M059J (cell line): ENCODE measurements around the gene RRBP1. TPM values are rescaled to one million over a fixed set of nuclear protein-coding genes. Genes with fewer than 3 reads are reported as not detected.

Source experiments
- DNase-seq: peaks from one replicate; pipeline ENCODE4 v3.0.0-alpha.2; 2012; ENCODE audit warnings: low read depth
- total RNA-seq: library from RNA; depleted of rRNA; stranded (reverse); fragments of >200 nt; shearing (Covaris generic); gene quantifications from 2 replicates; pipeline ENCODE4 v1.2.3, GENCODE V29; 2014

Gene RRBP1
- total RNA-seq, 1 experiment from 2014 or later = 253 TPM

DNA sequence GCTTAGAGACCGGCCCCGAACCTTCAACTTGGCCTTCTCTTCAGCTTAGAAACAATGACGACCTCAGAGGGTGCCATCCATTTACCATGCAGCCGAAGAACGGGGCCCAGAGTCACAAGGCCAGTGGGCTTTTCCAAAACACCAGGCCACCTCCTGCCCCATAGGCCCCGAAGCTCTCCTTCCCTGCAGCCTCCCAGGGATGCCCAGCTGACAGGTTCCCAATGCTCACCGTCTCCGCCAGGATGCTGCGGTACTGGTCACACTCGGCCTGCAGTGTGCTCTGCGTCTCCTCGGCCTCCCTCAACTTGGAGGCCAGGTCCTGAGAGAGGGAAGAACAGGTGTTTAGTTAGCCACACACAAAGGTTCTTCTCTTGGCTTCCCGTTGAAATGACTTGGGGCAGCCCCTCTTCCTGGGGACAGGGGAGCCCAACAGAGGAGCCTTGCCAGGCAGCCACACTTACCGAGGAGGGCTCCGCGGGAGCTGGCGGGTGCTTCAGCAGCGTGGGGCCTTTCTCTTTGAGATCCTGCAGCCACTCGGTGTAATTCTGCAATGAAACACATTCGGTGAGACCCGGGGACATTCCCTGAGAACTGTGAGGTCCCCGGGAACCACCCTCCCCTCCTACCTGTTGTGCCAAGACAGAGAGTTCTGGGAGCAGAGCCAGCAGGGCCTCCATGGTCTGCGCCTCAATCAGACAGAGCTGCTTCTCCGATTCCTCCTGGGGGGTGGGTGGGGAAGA is 60.6 kb downstream of the RRBP1 start:
- no peak for DNase-seq

DNA sequence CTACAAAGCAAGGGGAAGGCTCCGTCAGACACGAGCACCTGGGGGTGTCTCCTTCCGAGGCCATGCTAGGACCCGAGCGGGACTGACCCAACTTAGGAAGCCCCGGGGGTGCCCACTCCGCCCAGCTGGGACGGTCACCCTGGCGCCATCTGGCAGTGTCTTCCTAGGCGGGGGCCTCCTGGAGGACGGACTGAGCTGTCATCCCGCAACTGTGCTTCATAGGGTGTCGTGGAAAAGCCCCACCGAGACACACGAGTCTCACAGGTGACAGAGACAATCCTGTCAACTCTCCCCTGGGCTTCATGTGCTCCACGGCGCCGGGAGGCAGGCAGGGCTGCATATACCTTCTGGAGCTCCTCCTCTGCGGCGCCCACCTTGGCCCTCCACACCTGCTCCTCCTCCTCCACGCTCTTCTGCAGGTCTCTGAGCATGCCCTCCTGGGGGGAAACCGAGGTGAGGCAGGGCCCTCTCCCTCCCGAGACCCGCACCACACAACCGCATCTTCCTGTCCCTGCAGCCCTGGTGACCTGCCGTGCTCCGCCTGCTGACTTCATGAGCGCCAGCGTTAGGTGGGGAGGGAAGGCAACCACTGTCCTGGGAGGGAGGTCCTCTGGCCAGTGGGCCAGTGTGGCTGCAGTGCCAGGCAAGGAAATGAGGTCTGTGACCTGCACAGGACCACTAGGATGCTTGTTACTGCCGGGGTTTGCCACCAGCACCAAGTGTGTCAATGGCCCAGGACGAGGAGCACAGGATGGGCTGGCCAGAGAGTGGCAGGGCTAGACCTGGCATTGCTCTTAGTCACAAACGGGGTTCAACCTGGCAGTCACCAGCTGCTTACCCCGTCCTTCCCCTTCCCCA is 61.4 kb downstream of the RRBP1 start:
- no peak for DNase-seq

DNA sequence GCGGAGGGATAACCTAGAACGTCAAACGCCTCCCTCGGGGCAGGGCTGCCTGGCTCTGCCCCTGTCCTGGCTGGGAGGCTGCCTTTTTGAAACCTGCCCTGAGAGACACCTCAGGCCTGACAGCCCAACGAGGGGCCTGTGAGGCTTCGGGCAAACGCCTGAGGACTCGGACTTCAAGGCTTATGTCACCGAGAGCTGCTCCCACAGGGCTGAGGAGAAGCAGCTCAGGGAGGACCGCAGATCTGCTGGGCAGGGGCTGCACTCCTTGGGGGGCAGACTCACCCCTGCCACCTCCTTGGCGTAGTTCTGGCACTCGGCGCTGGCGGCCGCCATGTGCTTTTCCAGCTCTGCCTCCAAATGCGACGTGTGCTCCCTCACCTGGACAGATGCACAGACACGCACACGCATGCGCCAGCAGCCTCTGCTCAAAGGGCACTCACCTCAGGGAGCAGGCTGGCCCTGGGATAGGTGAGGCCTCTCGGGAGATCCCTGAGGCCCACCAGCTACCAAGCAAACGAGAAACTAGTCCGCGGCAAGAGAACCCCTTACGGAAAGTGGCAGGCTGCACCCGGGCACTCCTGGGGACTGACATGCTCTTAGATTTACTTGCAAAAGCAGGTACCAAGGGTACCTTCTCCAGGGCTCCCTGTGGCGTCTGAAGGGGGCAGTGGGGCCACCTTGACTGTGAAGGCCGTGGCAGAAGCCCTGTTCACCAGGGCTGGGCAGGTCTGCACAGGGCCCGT is 62.5 kb downstream of the RRBP1 start:
- DNase-seq = no peak

DNA sequence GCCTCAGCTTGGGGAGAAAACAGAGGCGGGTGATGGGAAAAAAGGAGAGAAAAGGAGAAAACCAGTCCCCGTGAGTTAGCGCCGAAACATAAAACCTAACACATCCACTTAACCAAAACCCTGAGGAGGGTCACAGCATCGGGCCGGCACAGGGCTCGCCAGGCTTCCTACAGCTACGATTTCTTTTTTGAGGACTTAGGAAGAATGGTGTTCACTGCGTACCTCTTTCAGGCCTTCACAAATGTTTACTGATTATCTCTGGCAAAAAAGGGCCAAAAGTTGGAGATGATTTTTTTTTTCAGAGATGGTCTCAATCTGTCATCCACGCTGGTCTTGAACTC is 63.4 kb downstream of the RRBP1 start:
- DNase-seq = no peak

DNA sequence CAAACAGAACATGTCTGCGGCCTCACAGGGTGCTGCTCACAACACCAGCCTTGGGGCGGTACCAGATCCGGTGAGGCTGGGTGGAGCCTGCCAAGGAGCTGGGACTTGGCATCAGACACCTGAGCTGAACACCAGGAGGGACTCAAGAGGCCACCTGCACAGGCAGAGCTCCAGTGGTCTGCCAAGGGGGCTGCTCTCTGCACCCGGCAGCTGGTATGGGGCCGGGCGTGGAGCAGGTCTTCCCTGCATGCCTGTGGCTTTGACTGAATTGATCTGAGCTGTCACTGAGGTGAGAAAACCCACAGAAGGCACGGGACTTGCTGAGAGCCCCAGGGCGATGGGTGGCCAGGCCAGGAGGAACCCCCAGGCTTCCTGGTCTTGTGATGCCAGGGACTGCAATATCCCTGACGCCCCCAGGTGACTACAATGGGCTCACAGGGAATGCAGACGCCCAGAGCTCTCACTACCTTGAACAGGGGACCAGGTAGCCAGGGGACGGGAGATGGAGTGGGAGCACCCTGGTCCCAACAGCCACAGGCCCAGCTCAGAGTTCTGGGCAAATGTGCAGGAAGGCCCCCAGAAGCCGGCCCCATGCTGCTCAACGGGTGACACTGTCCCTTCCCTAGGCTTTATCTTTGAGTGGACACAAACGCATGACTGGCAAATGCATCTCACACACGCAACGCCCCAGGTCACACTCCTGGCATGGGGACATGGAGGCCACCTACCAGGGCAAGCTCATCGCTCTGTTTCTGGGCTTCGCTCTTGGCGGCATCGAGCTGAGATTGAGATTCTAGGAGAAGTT is 64.0 kb downstream of the RRBP1 start:
- DNase-seq = peak; percentile 32

DNA sequence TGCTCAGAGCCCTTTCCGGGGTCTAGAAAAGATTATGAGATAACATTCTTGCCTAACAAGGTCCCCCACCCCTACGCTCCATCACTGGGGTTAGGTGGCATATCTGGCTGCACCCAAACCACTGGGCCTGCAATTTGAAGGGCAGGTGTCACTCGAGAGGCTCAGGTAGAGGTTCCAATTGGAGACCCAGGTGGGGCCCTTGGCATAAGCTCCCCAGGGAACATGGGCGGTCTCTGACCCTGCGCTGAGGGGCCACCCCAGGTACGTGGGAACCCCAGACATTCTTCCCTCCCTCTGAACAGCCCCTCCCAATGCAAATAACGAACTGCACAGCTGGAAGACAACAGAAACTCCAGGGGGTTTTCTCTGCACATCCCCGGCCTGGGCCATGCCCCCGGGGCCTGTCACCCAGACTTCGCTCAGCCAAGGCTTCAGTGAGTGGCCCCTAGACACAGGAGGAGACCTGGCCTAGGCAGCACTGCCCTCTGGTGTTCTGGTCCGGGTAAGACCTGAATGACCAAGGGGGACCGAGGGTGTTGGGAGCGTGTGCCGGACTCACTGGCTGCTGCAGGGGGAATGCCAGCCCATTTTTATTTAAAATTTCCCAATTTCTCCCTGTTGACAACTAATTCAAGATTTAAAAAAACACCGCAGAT is 64.7 kb downstream of the RRBP1 start:
- DNase-seq = peak; percentile 43

DNA sequence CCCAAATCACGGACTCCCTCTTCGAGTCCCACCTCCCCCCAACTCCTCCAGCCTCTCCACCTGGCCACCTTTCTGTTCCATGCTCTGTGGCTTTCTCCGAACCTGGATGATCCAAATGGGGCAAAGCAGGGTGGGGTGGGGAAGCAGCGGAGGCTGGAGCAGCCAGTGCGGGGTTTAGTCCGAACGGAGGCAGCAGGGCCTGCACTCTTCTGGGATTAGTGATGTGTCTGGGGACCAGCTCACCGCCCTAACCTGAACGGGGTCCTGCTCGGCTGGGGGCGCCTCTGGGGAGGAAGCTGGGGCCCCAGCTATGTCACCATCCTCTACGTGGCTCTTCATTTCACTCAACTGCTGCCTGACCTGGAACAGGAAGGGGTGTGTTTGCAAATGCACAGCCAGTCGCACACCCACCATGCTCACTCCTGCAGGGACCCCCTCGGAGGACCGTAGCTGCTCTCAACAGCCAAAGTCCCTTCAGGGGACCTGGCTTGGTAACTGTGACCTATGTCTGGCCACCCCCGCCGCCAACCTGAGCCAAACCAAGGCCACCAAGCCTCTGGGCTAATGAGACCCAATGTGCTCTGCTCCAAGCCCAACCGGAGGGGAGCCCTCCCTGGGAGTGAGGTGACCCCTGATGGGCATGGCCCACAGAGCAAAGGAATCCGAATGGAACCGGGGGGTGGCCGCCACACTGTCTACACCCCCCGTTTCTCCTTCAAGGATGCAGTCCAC is 65.4 kb downstream of the RRBP1 start:
- DNase-seq = no peak

DNA sequence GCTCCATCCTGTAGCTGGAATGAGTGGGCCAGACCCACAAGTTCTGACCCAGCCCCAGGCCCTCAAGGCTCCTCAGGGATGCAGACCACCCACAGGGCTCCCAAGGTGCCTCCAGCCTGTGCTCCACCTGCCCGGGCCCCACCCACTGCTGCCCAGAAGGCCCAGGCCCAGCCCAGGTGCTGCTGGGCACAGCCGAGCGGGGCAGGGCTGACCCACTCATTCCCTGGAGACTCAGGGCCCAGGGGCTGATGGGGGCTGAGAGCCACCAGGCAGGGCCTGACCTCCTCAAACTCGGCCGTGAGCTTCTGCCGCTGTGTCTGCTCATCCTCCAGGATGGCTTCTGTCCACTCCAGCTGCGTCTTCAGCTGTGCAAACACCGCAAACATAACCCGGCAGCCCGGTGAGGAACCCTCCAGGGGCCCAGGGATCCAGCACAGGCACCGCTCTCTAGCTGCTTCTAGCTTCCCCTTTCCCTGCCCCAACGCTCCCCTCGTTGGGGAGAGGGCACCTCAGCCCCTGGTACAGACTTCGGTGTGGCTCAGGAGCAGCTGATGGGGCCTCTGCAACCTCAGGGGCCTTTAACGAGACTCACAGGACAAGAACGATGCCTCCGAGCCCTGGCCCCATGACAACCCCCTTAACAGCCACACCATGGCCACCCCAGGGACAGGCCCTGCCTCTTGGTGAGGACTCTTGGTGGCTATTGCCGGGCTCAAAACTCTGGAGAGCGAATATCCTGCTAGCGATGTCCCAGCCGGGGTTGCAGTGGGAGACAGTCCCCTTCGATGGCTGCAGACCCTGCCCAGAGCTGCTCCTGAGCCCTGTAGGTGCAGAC is 66.2 kb downstream of the RRBP1 start:
- DNase-seq = no peak

DNA sequence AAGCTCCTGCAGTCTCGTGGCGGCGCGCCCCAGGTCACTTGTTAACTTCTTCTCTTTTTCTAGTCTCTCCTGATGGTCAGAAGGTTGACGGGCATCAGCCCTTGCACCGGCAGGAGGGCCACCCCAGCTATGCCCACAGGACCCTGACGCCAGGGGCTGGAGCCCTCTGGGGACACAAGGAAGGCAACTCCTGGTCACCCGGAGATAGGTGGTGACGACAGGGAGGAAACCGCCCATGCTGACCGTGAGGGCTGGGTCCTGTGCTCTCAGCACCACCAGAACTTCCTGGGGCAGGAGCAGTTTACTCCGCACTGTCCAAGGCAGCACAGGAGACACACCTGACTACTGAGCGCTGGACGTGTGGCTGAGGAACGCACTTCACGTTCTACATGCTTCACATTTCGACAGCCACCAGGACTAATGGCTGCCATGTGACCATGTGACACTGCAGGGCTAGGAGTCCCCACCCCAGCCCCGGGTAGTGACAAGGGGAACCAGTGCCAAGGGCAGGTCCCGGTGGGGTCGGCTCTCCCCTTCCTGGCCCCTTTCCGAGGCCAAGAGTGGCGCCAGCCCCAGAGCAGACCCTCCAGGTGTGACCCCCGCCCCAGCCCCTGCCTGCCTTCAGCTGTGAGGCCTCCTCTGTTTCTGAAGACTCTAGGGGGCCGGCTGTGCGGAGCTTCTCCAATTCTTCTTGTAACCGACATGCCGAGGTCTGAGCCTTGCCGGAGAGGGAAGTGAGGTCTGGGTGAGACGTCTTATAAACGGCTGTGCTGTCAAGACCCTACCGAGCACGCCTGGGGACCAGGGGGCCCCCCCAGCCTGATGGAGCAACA is 67.0 kb downstream of the RRBP1 start:
- no peak for DNase-seq

DNA sequence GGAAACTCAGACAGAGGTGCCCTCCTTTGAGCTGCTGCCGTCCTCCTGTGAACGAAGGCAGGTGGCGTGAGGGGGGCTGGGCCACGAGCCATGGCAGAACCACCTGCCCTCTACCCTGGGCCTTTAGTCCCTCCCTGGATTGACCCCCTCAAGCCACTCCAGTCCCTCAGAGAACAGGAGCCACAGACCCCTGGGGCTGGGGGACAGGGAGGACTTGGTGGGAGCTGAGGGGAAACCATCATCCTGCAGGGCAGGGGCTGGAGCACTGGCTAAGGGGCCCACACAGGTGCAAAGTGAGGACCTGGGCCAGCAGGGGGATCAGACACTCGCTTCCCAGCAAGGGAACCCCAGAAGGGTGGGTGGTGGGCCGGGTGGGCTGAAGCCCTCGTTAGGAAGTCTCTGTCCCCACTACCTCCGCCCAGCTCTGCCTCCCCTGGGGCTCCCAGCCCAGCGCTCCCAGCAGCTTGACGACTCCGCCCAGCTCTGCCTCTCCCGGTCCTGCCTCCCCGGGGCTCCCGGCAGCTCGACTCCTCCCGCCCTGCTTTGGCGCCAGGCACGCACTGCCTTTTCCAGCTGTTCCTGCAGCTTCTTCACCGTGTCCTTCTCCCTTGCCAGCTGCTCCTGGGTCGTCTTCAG is 67.7 kb downstream of the RRBP1 start:
- DNase-seq = peak; percentile 43

DNA sequence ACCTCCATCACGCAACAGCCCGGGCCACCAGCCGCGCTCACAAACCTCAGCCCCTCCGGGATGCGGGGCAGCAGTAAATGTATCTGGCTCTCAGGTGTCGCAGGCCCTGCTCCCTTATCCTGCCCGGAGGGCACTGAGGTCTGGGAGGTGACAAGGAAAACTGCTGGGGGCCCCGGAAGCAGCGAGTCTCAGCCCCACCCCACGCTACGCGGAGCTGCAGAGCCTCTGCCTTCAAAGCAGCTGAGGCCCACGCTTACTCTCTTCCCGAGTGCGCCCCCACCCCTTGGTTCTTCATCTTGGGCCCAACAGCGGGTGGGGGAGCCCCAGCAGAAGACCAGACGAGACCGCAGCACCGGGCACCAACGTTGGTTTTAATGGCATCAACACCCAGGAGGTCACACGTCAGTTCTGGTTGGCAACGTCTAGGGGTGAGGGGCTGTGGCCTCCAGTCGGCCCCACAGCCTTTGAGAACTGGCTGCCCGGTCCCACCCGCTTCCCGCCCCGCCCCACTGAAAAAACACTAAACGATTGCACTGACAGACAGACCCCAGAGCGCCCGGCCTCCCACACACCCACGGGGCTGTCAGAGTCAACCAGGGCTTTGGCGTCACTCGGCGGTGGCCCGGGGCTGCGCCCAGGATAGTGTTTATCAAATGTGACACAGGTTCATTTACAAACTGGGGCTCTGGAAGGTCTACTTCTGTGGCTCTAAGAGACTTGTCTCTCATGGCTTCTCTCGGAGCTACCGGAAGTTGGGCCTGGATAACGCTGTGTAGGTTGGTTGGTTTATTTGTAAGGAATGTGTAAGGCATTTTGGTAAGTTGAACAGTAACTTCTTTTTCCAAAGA is 68.5 kb downstream of the RRBP1 start:
- no peak for DNase-seq

DNA sequence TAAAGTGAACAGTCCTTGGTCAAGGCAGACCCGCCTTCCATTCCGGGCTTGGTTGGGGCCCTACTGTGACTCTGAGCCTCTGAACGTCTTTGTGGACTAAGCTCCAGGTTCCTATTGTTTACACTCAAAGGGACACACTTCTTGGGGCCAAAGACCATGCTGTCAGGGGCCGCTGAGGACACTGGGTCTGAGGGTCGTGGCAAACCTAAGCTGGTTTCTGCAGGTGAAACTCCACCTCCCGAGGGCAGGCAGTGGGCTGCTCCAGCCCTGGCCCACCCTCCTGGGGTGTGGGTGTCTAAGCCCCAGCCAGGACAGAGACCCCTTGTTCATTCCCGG is 69.1 kb downstream of the RRBP1 start:
- DNase-seq = peak; percentile 26

DNA sequence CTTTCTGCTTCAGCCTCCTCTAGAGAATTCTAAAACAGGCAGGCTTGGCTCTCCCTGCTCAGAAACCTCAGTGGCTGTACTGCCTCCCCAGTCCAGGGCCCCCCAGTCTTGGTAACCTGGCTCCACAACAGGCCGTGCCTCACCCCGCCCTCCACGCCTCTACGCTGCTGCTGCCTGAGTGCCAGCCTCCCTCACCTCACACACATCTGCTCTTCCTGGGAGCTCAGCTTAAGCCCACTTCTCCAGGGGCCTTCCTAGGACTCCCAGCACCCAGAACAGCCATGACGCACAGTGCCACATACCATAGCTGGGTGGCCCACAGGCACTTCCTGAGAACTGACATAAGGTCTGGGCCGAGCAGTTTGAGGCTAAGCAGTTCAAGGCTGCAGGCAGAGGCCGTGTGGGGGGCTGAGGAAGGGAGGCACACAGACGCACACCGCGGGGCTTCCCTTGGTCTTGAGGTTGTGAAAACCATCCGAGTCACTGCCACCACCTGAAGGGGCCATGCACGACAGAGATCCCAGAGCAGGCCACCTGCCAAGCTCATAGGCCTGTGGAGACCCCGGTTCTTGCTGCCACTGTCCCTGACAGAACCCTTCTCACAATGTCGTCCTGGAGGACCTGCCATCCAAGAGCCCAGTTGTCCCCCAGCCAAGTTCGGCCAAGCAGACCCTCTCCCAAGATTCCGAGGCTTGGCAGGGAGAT is 69.6 kb downstream of the RRBP1 start:
- peak; percentile 56 for DNase-seq

DNA sequence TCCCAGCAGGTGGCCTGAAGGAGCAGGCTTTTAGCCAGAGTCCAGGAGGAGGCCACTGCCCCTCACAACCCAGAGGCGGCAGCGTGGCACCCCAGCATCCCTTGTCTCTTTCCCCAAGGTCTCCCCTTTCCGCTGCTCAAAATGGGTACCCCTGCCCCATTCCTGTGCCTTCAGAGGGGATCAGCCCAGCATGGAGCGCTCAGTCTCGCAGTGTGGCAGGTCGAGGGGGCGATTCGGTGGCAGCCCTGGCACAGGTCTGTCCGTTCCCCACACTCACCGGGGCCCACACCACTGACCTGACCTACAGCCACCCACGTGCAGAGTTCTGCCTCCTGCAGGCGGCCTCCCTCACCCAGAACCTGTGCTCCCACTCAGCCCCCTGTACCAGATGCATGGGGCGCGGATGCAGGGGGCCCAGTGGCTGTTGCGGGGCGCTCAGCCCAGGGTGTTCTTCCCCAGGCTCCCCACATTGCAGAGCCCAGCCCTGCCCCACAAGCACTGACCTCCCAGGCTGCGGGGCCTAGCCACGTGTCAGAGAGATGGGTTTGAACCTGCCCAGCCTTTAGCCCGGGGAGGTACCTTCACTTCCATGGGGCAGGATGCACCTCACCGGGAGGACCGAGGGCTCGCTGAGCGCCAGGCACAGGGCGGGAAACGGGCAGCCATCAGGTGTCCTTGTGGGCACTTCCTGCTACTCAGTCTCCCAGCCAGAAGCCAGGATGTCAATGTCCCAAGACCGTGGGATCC is 70.3 kb downstream of the RRBP1 start:
- peak; percentile 74 for DNase-seq

DNA sequence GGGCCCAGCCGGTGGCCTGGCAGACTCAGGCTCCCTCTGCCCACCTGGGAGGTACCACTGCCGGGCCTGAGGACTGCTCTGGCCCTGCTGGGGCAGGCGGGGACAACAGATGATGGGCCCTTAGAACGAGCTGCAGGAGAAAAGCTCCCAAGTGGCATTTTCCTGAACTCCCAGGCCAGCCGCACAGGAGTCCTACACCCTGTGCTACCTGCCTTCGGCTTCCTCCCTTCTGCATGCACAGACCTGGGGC is 70.8 kb downstream of the RRBP1 start:
- no peak for DNase-seq

DNA sequence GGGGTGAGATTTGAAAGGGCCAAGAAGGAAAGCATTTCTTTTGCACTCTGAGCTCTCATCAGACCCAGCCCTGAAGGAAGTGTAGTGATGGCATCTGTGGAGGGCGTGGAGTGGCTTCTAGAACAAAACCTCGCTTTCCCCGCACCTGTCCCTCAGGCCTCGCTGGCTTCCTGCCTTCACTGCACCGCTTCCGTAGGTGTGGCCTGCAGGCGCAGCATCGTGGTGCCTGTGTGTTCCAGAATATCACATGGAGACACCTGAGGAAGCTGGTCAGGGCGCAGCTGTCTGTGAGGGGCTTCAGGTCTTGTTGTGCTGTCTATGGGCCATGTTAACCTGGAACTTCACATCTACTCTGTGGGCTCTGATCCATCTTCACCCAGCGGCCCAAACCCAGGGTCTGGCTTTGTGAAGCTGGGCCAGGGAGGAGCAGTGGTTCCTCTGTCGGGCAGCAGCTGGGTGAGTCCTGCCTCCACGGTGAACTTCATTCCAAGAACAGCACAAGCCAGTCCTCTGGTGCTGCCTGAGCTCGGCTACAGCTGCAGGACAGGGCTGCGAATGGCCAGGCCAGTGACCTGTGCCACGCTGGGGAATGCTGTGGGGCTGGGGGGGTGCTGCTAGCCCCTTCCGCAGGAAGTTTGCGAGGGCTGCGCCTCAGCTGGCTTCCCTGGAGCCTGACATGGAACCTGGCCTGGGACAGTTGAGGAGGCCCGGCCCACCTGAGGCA is 71.3 kb downstream of the RRBP1 start:
- peak; percentile 34 for DNase-seq
